ENCODE results near the gene OLA1.
"Not testable (repeated sequence)": the region's sequence is repeated elsewhere in the genome, so short reads cannot be mapped to it uniquely, and the experiment has no call there.

The OLA1 gene

GRCh38 chr2:174248998-174249592 lies 763 bp upstream of the OLA1 start:
- DNase-seq (ENCODE audit: extremely low read depth, insufficient read length): no peak
- no peaks in the 10 kb centered on the region for H3K27me3 ChIP-seq (replicated peaks; ENCODE audit: control insufficient read depth, insufficient read depth, low read length)
- no peak for TF ChIP-seq CTCF (IDR thresholded peaks at IDR 0.05; ENCODE audit: insufficient read depth, low read length, poor library complexity, severe bottlenecking)
- H3K4me3 ChIP-seq (replicated peaks; ENCODE audit: low read depth, low read length): peak overlapping the region; percentile 70
- no peaks in the 10 kb centered on the region for H3K36me3 ChIP-seq (ENCODE audit: control insufficient read depth, insufficient read depth, low read length)

- no peak for TF ChIP-seq CTCF (IDR thresholded peaks at IDR 0.05; ENCODE audit: insufficient read depth, low read length, poor library complexity, severe bottlenecking)
- no peak for DNase-seq (ENCODE audit: extremely low read depth, insufficient read length)
- no peaks in the 10 kb centered on the region; the same call in 1 of the 2 replicates for H3K36me3 ChIP-seq (ENCODE audit: control insufficient read depth, insufficient read depth, low read length)
- H3K27me3 ChIP-seq (replicated peaks; ENCODE audit: control insufficient read depth, insufficient read depth, low read length): no peaks in the 10 kb centered on the region
- peak overlapping the region; percentile 71 for H3K4me3 ChIP-seq (replicated peaks; ENCODE audit: low read depth, low read length)
Observed at GRCh38 chr2:174247474-174248186, 702 bp downstream of the OLA1 start.

- no peak for DNase-seq (ENCODE audit: extremely low read depth, insufficient read length)
- H3K36me3 ChIP-seq (ENCODE audit: control insufficient read depth, insufficient read depth, low read length): no peaks in the 10 kb centered on the region; the same call in 1 of the 2 replicates
- peak overlapping the region; percentile 71 for H3K4me3 ChIP-seq (replicated peaks; ENCODE audit: low read depth, low read length)
- no peaks in the 10 kb centered on the region for H3K27me3 ChIP-seq (replicated peaks; ENCODE audit: control insufficient read depth, insufficient read depth, low read length)
- no peak for TF ChIP-seq CTCF (IDR thresholded peaks at IDR 0.05; ENCODE audit: insufficient read depth, low read length, poor library complexity, severe bottlenecking)
Observed at GRCh38 chr2:174246944-174247381, 1.4 kb downstream of the OLA1 start.

- H3K4me3 ChIP-seq (replicated peaks; ENCODE audit: low read depth, low read length); H3K36me3 ChIP-seq (ENCODE audit: control insufficient read depth, insufficient read depth, low read length): not testable (repeated sequence)
Observed at GRCh38 chr2:174245628-174246027, 2.7 kb downstream of the OLA1 start.

GRCh38 chr2:174245065-174245464 lies 3.3 kb downstream of the OLA1 start:
- Histone ChIP-seq H3K36me3 (ENCODE audit: control insufficient read depth, insufficient read depth, low read length) (no peaks in the 10 kb centered on the region; the same call in 1 of the 2 replicates), H3K27me3 (replicated peaks; ENCODE audit: control insufficient read depth, insufficient read depth, low read length) (no peaks in the 10 kb centered on the region), H3K4me3 (replicated peaks; ENCODE audit: low read depth, low read length) (no peak overlapping the region)
- TF ChIP-seq CTCF (IDR thresholded peaks at IDR 0.05; ENCODE audit: insufficient read depth, low read length, poor library complexity, severe bottlenecking): no peak
- DNase-seq (ENCODE audit: extremely low read depth, insufficient read length): no peak

More at GRCh38 chr2:174245628-174246027, 2.7 kb downstream of the OLA1 start:
- not testable (repeated sequence) for H3K27me3 ChIP-seq (replicated peaks; ENCODE audit: control insufficient read depth, insufficient read depth, low read length); DNase-seq (ENCODE audit: extremely low read depth, insufficient read length)

- no peak for TF ChIP-seq CTCF (IDR thresholded peaks at IDR 0.05; ENCODE audit: insufficient read depth, low read length, poor library complexity, severe bottlenecking)
- Histone ChIP-seq H3K4me3 (replicated peaks; ENCODE audit: low read depth, low read length) (no peak overlapping the region), H3K27me3 (replicated peaks; ENCODE audit: control insufficient read depth, insufficient read depth, low read length) (no peaks in the 10 kb centered on the region), H3K36me3 (ENCODE audit: control insufficient read depth, insufficient read depth, low read length) (no peaks in the 10 kb centered on the region; the same call in 1 of the 2 replicates)
- no peak for DNase-seq (ENCODE audit: extremely low read depth, insufficient read length)
Observed at GRCh38 chr2:174243812-174244211, 4.5 kb downstream of the OLA1 start.

Measured in GM06990 (cell line).